Gastroesophageal sphincter (tissue), 4 donors: ENCODE data around the gene TAPT1. TPM values are rescaled to one million over a fixed set of nuclear protein-coding genes. Genes with fewer than 3 reads are reported as not detected.

Source experiments
- ATAC-seq: fragments of 150-250 bp; one replicate; pipeline ENCODE4 v1.9.1; 2016; ENCODE audit warnings: mild to moderate bottlenecking, moderate library complexity
- H3K27ac ChIP-seq, 4 donors: fragments of 200-600 bp; sonication (generic) in 3 of 4; 1 replicate in 3 of 4; 2 replicates in 1 of 4; pipeline ENCODE4 v1.5.1; 2016 to 2019
- H3K27me3 ChIP-seq: fragments of 200-600 bp; sonication (generic); one replicate; pipeline ENCODE4 v1.5.1; 2019
- H3K36me3 ChIP-seq, 2 donors: fragments of 200-600 bp; sonication (generic); one replicate each; pipeline ENCODE4 v1.5.1; 2019; ENCODE audit warnings: control low read depth in 1 of 2
- H3K4me1 ChIP-seq, 3 donors: fragments of 200-600 bp; sonication (generic); 1 replicate in 2 of 3; 2 replicates in 1 of 3; pipeline ENCODE4 v1.5.1; 2016 to 2019; ENCODE audit warnings: control low read depth in 2 of 3
- H3K4me3 ChIP-seq, 2 donors: fragments of 200-600 bp; sonication (generic); one replicate each; pipeline ENCODE4 v1.5.1; 2019; ENCODE audit warnings: mild to moderate bottlenecking in 1 of 2, moderate library complexity in 1 of 2
- H3K9me3 ChIP-seq, 3 donors: fragments of 200-600 bp; sonication (generic); one replicate each; pipeline ENCODE4 v1.5.1; 2017 to 2019; ENCODE audit warnings: control low read depth in 2 of 3
- CTCF ChIP-seq, 4 experiments: fragments of 200-600 bp in 2 of 4; fragments of 450-650 bp in 2 of 4; sonication (generic) in 1 of 4; IDR thresholded peaks; one replicate each; pipeline ENCODE4 v1.5.1; 2017 to 2019; ENCODE audit warnings: antibody characterized with exemption in 4 of 4, mild to moderate bottlenecking in 2 of 4, moderate library complexity in 2 of 4
- EP300 ChIP-seq: sonication (generic); formaldehyde crosslinking; IDR thresholded peaks from one replicate; pipeline ENCODE4 v1.6.1; 2017; ENCODE audit warnings: antibody characterized with exemption, mild to moderate bottlenecking
- POLR2A ChIP-seq, 2 donors: fragments of 450-650 bp; IDR thresholded peaks; one replicate each; pipeline ENCODE4 v1.6.1; 2017; ENCODE audit warnings: antibody characterized with exemption in 2 of 2, mild to moderate bottlenecking in 2 of 2, moderate library complexity in 1 of 2
- POLR2AphosphoS5 ChIP-seq: sonication (generic); formaldehyde crosslinking; IDR thresholded peaks from one replicate; pipeline ENCODE4 v1.6.1; 2017; ENCODE audit warnings: antibody characterized with exemption
- WGBS, 2 donors: methylation state at CpG; one replicate each; pipeline ENCODE4 v1.1.5; 2018; ENCODE audit warnings: low coverage in 1 of 2; 5-methylcytosine and 5-hydroxymethylcytosine counted together
- total RNA-seq, 4 donors: library from RNA; depleted of rRNA; stranded (reverse); fragments of >200 nt; gene quantifications; one replicate each; pipeline ENCODE4 v1.1.0, GENCODE V29; 2016

Gene TAPT1
- total RNA-seq, 4 donors from 2014 or later = 29.9 to 40.4 (median 35.9) TPM

- H3K9me3 ChIP-seq = no peaks in the 10 kb centered on the region
- H3K27me3 ChIP-seq = no peaks in the 10 kb centered on the region
- H3K36me3 ChIP-seq = peaks cover 0 to 98% of the 10 kb centered on the region in 2 donors
- 75 to 93% methylated on average over 2 to 3 of the region's 3 CpGs for WGBS, 2 donors
- no peaks in the 10 kb centered on the region for H3K4me1 ChIP-seq
- H3K27ac ChIP-seq = no peak overlapping the region
- no peak for ATAC-seq
- H3K4me3 ChIP-seq = no peak overlapping the region
- TF ChIP-seq CTCF (IDR thresholded peaks at IDR 0.05) (no peak), EP300 (no peak), POLR2AphosphoS5 (no peak), POLR2A (IDR thresholded peaks at IDR 0.05) (no peak)
These were observed 57.4 kb downstream of the TAPT1 start for GRCh38 chr4:16168710-16169388.

- H3K9me3 ChIP-seq = no peaks in the 10 kb centered on the region
- H3K4me3 ChIP-seq = no peak overlapping the region
- H3K36me3 ChIP-seq = peaks cover 0 to 98% of the 10 kb centered on the region in 2 donors
- ATAC-seq = no peak
- 93 to 95% methylated on average over 5 of the region's 8 CpGs for WGBS, 2 donors
- no peaks in the 10 kb centered on the region for H3K27me3 ChIP-seq
- TF ChIP-seq EP300 (no peak), POLR2AphosphoS5 (no peak), POLR2A (IDR thresholded peaks at IDR 0.05) (no peak)
- no peak overlapping the region for H3K27ac ChIP-seq
- no peaks in the 10 kb centered on the region for H3K4me1 ChIP-seq
These were observed 58.1 kb downstream of the TAPT1 start for GRCh38 chr4:16168144-16168543.

GRCh38 chr4:16165931-16166330 lies 60.3 kb downstream of the TAPT1 start:
- H3K36me3 ChIP-seq = peaks cover 0 to 98% of the 10 kb centered on the region in 2 donors
- no peak for ATAC-seq
- WGBS, 2 donors = 92 to 96% methylated on average over 4 to 7 of the region's 7 CpGs
- H3K4me1 ChIP-seq = no peaks in the 10 kb centered on the region
- H3K4me3 ChIP-seq = no peak overlapping the region
- H3K9me3 ChIP-seq = no peaks in the 10 kb centered on the region
- H3K27ac ChIP-seq = no peak overlapping the region
- no peak for TF ChIP-seq POLR2A (IDR thresholded peaks at IDR 0.05)
- TF ChIP-seq POLR2AphosphoS5 = no peak
- TF ChIP-seq CTCF (IDR thresholded peaks at IDR 0.05) = no peak
- TF ChIP-seq EP300 = no peak
- H3K27me3 ChIP-seq = no peaks in the 10 kb centered on the region

- Histone ChIP-seq H3K36me3 (peaks cover 0 to 78% of the 10 kb centered on the region in 2 donors), H3K27me3 (no peaks in the 10 kb centered on the region), H3K4me3 (no peak overlapping the region), H3K27ac (no peak overlapping the region), H3K4me1 (no peaks in the 10 kb centered on the region), H3K9me3 (no peaks in the 10 kb centered on the region)
- ATAC-seq = no peak
- TF ChIP-seq POLR2AphosphoS5 = no peak
- TF ChIP-seq POLR2A (IDR thresholded peaks at IDR 0.05) = no peak
- TF ChIP-seq EP300 = no peak
- no peak for TF ChIP-seq CTCF (IDR thresholded peaks at IDR 0.05)
- 69 to 96% methylated on average over 3 to 4 of the region's 4 CpGs for WGBS, 2 donors
These were observed 63.4 kb downstream of the TAPT1 start for GRCh38 chr4:16162891-16163290.

- WGBS, 2 donors = 66 to 72% methylated on average over 5 to 6 of the region's 6 CpGs
These were observed 64.3 kb downstream of the TAPT1 start for GRCh38 chr4:16161851-16162408.

More at GRCh38 chr4:16161851-16162408, 64.3 kb downstream of the TAPT1 start:
- Histone ChIP-seq H3K9me3 (no peaks in the 10 kb centered on the region), H3K4me1 (no peaks in the 10 kb centered on the region), H3K27ac (no peak overlapping the region), H3K27me3 (no peaks in the 10 kb centered on the region), H3K36me3 (peaks cover 0 to 69% of the 10 kb centered on the region in 2 donors), H3K4me3 (no peak overlapping the region)
- no peak for ATAC-seq
- no peak for TF ChIP-seq EP300
- no peak for TF ChIP-seq CTCF (IDR thresholded peaks at IDR 0.05)
- no peak for TF ChIP-seq POLR2AphosphoS5
- TF ChIP-seq POLR2A (IDR thresholded peaks at IDR 0.05) = no peak
